ENCODE data around the gene MACROH2A1.

- TF ChIP-seq CTCF (IDR thresholded peaks at IDR 0.05; ENCODE audit: borderline replicate concordance, extremely low read depth, low read length, poor library complexity, severe bottlenecking), result peak; percentile 93
- no peak for TF ChIP-seq EZH2 (IDR thresholded peaks at IDR 0.05; ENCODE audit: borderline replicate concordance, low read depth, low read length, severe bottlenecking)
Measured at GRCh38 chr5:135426102-135427082, 27.4 kb upstream of the MACROH2A1 start.

All from DND-41 (cell line).